ENCODE data around the gene LTBR. TPM values are rescaled to one million over a fixed set of nuclear protein-coding genes. Genes with fewer than 3 reads are reported as not detected.

Gene LTBR
- total RNA-seq, 3 donors from 2014 or later: 90.1 to 115 (median 108) TPM

- Histone ChIP-seq H3K4me1 (peaks cover 24 to 31% of the 10 kb centered on the region in 2 donors), H3K27ac (peak overlapping the region; percentile 92 to 97), H3K9me3 (no peaks in the 10 kb centered on the region), H3K4me3 (peak overlapping the region in 2 of 3 donors; percentile 53 to 65), H3K36me3 (no peaks in the 10 kb centered on the region), H3K27me3 (no peaks in the 10 kb centered on the region)
- intact Hi-C loops (cut with DNase I; ENCODE audit: low total_unique reads): no loop called here
- no peak for DNase-seq (ENCODE audit: low spot score in 2 of 2)
- TF ChIP-seq CTCF (IDR thresholded peaks at IDR 0.05) (no peak), POLR2AphosphoS5 (IDR thresholded peaks at IDR 0.05) (no peak), POLR2A (IDR thresholded peaks at IDR 0.05) (no peak)
These were observed 9.2 kb upstream of the LTBR start for GRCh38 chr12:6374786-6375160.

- H3K27ac ChIP-seq: peak within 1 kb of the TSS; percentile 92 to 97
- intact Hi-C loops (cut with DNase I; ENCODE audit: low total_unique reads): no loop called here
- H3K4me1 ChIP-seq: peaks cover 24 to 31% of the 10 kb centered on the region in 2 donors
- no peaks in the 10 kb centered on the region for H3K27me3 ChIP-seq
- no peak for TF ChIP-seq CTCF (IDR thresholded peaks at IDR 0.05)
- TF ChIP-seq POLR2A (IDR thresholded peaks at IDR 0.05): peak; percentile 68
- peak in 2 of 3 donors; percentile 12 to 73 for TF ChIP-seq POLR2AphosphoS5 (IDR thresholded peaks at IDR 0.05)
- peak within 1 kb of the TSS in 2 of 3 donors; percentile 53 to 65 for H3K4me3 ChIP-seq
- H3K36me3 ChIP-seq: no peaks in the 10 kb centered on the region
- peak; percentile 81 to 90 for DNase-seq (ENCODE audit: low spot score in 2 of 2)
- H3K9me3 ChIP-seq: no peaks in the 10 kb centered on the region
These were observed 8.5 kb upstream of the LTBR start, which contains the start of gene SCNN1A for GRCh38 chr12:6375269-6376078. Gene SCNN1A, minus strand, starts transcription at chr12:6375563. Its CDS starts 780 bp downstream, at chr12:6374783.

GRCh38 chr12:6376079-6376869 is 7.7 kb upstream of the LTBR start:
- peak; percentile 58 for TF ChIP-seq POLR2A (IDR thresholded peaks at IDR 0.05)
- peak; percentile 74 to 92 (median 89) for TF ChIP-seq POLR2AphosphoS5 (IDR thresholded peaks at IDR 0.05)
- TF ChIP-seq CTCF (IDR thresholded peaks at IDR 0.05): peak; percentile 15 to 50 (median 35)
- Histone ChIP-seq H3K4me3 (peak overlapping the region in 2 of 3 donors; percentile 53 to 65), H3K4me1 (peaks cover 24 to 31% of the 10 kb centered on the region in 2 donors), H3K9me3 (no peaks in the 10 kb centered on the region), H3K27me3 (no peaks in the 10 kb centered on the region), H3K27ac (peak overlapping the region; percentile 92 to 97), H3K36me3 (no peaks in the 10 kb centered on the region)
- intact Hi-C loops (cut with DNase I; ENCODE audit: low total_unique reads): no loop called here
- peak; percentile 70 to 97 for DNase-seq (ENCODE audit: low spot score in 2 of 2)

GRCh38 chr12:6376870-6377666 is 6.9 kb upstream of the LTBR start:
- TF ChIP-seq POLR2AphosphoS5 (IDR thresholded peaks at IDR 0.05): no peak
- TF ChIP-seq CTCF (IDR thresholded peaks at IDR 0.05): no peak
- no peak for TF ChIP-seq POLR2A (IDR thresholded peaks at IDR 0.05)
- Histone ChIP-seq H3K36me3 (no peaks in the 10 kb centered on the region), H3K9me3 (no peaks in the 10 kb centered on the region), H3K27ac (peak overlapping the region; percentile 92 to 97), H3K4me1 (peaks cover 24 to 25% of the 10 kb centered on the region in 2 donors), H3K4me3 (peak overlapping the region in 2 of 3 donors; percentile 53 to 65), H3K27me3 (no peaks in the 10 kb centered on the region)
- intact Hi-C loops (cut with DNase I; ENCODE audit: low total_unique reads): no loop called here
- no peak for DNase-seq (ENCODE audit: low spot score in 2 of 2)
